ENCODE data around the gene IQSEC3.

Gene IQSEC3

GRCh38 chr12:189622-189962 is 123.0 kb downstream of the IQSEC3 start:
- H3K27me3 ChIP-seq, result peaks cover 70% of the 10 kb centered on the region

GRCh38 chr12:190881-191280 is 124.3 kb downstream of the IQSEC3 start:
- TF ChIP-seq CTCF (IDR thresholded peaks at IDR 0.05), result no peak
- H3K9me3 ChIP-seq, result no peaks in the 10 kb centered on the region
- H3K36me3 ChIP-seq, result no peaks in the 10 kb centered on the region
- H3K4me3 ChIP-seq (ENCODE audit: low read depth in 1 of 2, low read length in 1 of 2), result no peak overlapping the region
- peaks cover 58% of the 10 kb centered on the region for H3K27me3 ChIP-seq
- H3K4me1 ChIP-seq (ENCODE audit: control insufficient read depth in 1 of 2, insufficient read depth in 1 of 2, low read depth in 1 of 2, low read length in 1 of 2), result peaks cover 0 to 6% of the 10 kb centered on the region in 2 experiments
- no peak overlapping the region for H3K27ac ChIP-seq

More at GRCh38 chr12:189622-189962, 123.0 kb downstream of the IQSEC3 start:
- H3K27ac ChIP-seq, result no peak overlapping the region
- H3K4me3 ChIP-seq (ENCODE audit: low read depth in 1 of 2, low read length in 1 of 2), result no peak overlapping the region
- no peaks in the 10 kb centered on the region for H3K36me3 ChIP-seq
- H3K4me1 ChIP-seq (ENCODE audit: control insufficient read depth in 1 of 2, insufficient read depth in 1 of 2, low read depth in 1 of 2, low read length in 1 of 2), result peaks cover 0 to 6% of the 10 kb centered on the region in 2 experiments
- H3K9me3 ChIP-seq, result no peaks in the 10 kb centered on the region
- TF ChIP-seq CTCF (IDR thresholded peaks at IDR 0.05), result no peak

- Histone ChIP-seq H3K4me1 (ENCODE audit: control insufficient read depth in 1 of 2, insufficient read depth in 1 of 2, low read depth in 1 of 2, low read length in 1 of 2) (peaks cover 0 to 6% of the 10 kb centered on the region in 2 experiments), H3K27me3 (peaks cover 53% of the 10 kb centered on the region), H3K9me3 (no peaks in the 10 kb centered on the region), H3K36me3 (no peaks in the 10 kb centered on the region), H3K4me3 (ENCODE audit: low read depth in 1 of 2, low read length in 1 of 2) (no peak overlapping the region), H3K27ac (no peak overlapping the region)
- TF ChIP-seq CTCF (IDR thresholded peaks at IDR 0.05), result no peak
These were observed 125.0 kb downstream of the IQSEC3 start for GRCh38 chr12:191541-191940.

- H3K4me1 ChIP-seq (ENCODE audit: control insufficient read depth in 1 of 2, insufficient read depth in 1 of 2, low read depth in 1 of 2, low read length in 1 of 2), result peaks cover 0 to 6% of the 10 kb centered on the region in 2 experiments
- peaks cover 42% of the 10 kb centered on the region for H3K27me3 ChIP-seq
- no peaks in the 10 kb centered on the region for H3K9me3 ChIP-seq
- no peak for TF ChIP-seq CTCF (IDR thresholded peaks at IDR 0.05)
- no peak overlapping the region for H3K4me3 ChIP-seq (ENCODE audit: low read depth in 1 of 2, low read length in 1 of 2)
- no peaks in the 10 kb centered on the region for H3K36me3 ChIP-seq
- no peak overlapping the region for H3K27ac ChIP-seq
These were observed 126.7 kb downstream of the IQSEC3 start for GRCh38 chr12:193261-193660.

GRCh38 chr12:194276-194675 is 127.7 kb downstream of the IQSEC3 start:
- peaks cover 41% of the 10 kb centered on the region for H3K27me3 ChIP-seq
- no peaks in the 10 kb centered on the region for H3K4me1 ChIP-seq (ENCODE audit: control insufficient read depth in 1 of 2, insufficient read depth in 1 of 2, low read depth in 1 of 2, low read length in 1 of 2)
- TF ChIP-seq CTCF (IDR thresholded peaks at IDR 0.05), result no peak
- no peak overlapping the region for H3K4me3 ChIP-seq (ENCODE audit: low read depth in 1 of 2, low read length in 1 of 2)
- no peak overlapping the region for H3K27ac ChIP-seq
- no peaks in the 10 kb centered on the region for H3K9me3 ChIP-seq
- no peaks in the 10 kb centered on the region for H3K36me3 ChIP-seq

- Histone ChIP-seq H3K36me3 (no peaks in the 10 kb centered on the region), H3K27ac (no peak overlapping the region), H3K9me3 (no peaks in the 10 kb centered on the region), H3K27me3 (peaks cover 38% of the 10 kb centered on the region), H3K4me1 (ENCODE audit: control insufficient read depth in 1 of 2, insufficient read depth in 1 of 2, low read depth in 1 of 2, low read length in 1 of 2) (no peaks in the 10 kb centered on the region), H3K4me3 (ENCODE audit: low read depth in 1 of 2, low read length in 1 of 2) (no peak overlapping the region)
- no peak for TF ChIP-seq CTCF (IDR thresholded peaks at IDR 0.05)
These were observed 128.6 kb downstream of the IQSEC3 start for GRCh38 chr12:195156-195555.
